ENCODE results near the gene CDC23.
"Not testable (repeated sequence)": the region's sequence is repeated elsewhere in the genome, so short reads cannot be mapped to it uniquely, and the experiment has no call there.

The CDC23 gene

GRCh38 chr5:138148811-138149210 lies 64.3 kb downstream of the CDC23 start:
- DNase-seq: no peak

GRCh38 chr5:138143578-138143977 lies 69.5 kb downstream of the CDC23 start:
- not testable (repeated sequence) for DNase-seq

- DNase-seq: no peak
These were observed 71.4 kb downstream of the CDC23 start for GRCh38 chr5:138141734-138142133.

GRCh38 chr5:138140268-138140667 lies 72.9 kb downstream of the CDC23 start:
- no peak for DNase-seq

GRCh38 chr5:138139781-138140090 lies 73.4 kb downstream of the CDC23 start:
- DNase-seq: no peak

- DNase-seq: peak in 57 of 58 donors; percentile 10 to 86 (median 54)
These were observed 74.0 kb downstream of the CDC23 start, which contains the start of gene NME5 for GRCh38 chr5:138138949-138139780. TSS of gene NME5 (minus strand) at chr5:138139428. CDS start at chr5:138138780, 648 bp downstream.

All from anterior cingulate cortex (tissue), 58 donors.